Activated B cell treated with CpG ODN at 0.5 μM for 24 hours (primary cell): ENCODE data around the gene FCGBP. TPM values are rescaled to one million over a fixed set of nuclear protein-coding genes. Genes with fewer than 3 reads are reported as not detected.
"Not testable (repeated sequence)": the region's sequence is repeated elsewhere in the genome, so short reads cannot be mapped to it uniquely, and the experiment has no call there.

Source experiments
- ATAC-seq: fragments of 200-7000 bp; cut with Tn5 transposase; one replicate; pipeline ENCODE4 v1.10.0; 2021; ENCODE audit warnings: low read depth, mild to moderate bottlenecking, moderate library complexity
- CTCF ChIA-PET: fragments of 350-600 bp; sonication (Branson Sonifier 250); formaldehyde crosslinking; loops from one replicate; lab custom pipeline; 2021; ENCODE audit warnings: antibody characterized with exemption; lab: Charles Lee
- POLR2A ChIA-PET: fragments of 350-600 bp; sonication (Branson Sonifier 250); formaldehyde crosslinking; loops from one replicate; lab custom pipeline; 2021; ENCODE audit warnings: antibody characterized with exemption; lab: Charles Lee
- DNase-seq: peaks from one replicate; pipeline ENCODE4 v3.0.0; 2022
- H3K27ac Mint-ChIP-seq: one replicate; pipeline ENCODE4 v1.8.0; 2020; ENCODE audit warnings: mixed read lengths
- H3K27me3 Mint-ChIP-seq: one replicate; pipeline ENCODE4 v1.8.0; 2021; ENCODE audit warnings: mixed read lengths
- H3K36me3 Mint-ChIP-seq: one replicate; pipeline ENCODE4 v1.8.0; 2021; ENCODE audit warnings: low read depth, mixed read lengths
- H3K4me1 Mint-ChIP-seq: one replicate; pipeline ENCODE4 v1.8.0; 2021; ENCODE audit warnings: mixed read lengths
- H3K4me3 Mint-ChIP-seq: one replicate; pipeline ENCODE4 v1.8.0; 2020; ENCODE audit warnings: mild to moderate bottlenecking, mixed read lengths
- H3K9me3 Mint-ChIP-seq: one replicate; pipeline ENCODE4 v1.8.0; 2020; ENCODE audit warnings: mixed read lengths
- intact Hi-C: fragments of 100-400 bp; cut with micrococcal nuclease; formaldehyde crosslinking; loops from one replicate; pipeline ENCODE4 v1.15.1; 2024
- total RNA-seq: library from RNA; stranded (reverse); gene quantifications from 2 replicates; pipeline ENCODE4 v1.2.3, GENCODE V29; 2022

The FCGBP gene
- total RNA-seq, 1 donor from 2014 or later: 6.1 TPM

GRCh38 chr19:39898858-39899257 is 35.6 kb downstream of the FCGBP start:
- H3K9me3 Mint-ChIP-seq, H3K4me1 Mint-ChIP-seq, H3K27ac Mint-ChIP-seq, H3K36me3 Mint-ChIP-seq, H3K4me3 Mint-ChIP-seq, intact Hi-C loops, ATAC-seq, H3K27me3 Mint-ChIP-seq, DNase-seq, CTCF ChIA-PET, POLR2A ChIA-PET: not testable (repeated sequence)

DNA sequence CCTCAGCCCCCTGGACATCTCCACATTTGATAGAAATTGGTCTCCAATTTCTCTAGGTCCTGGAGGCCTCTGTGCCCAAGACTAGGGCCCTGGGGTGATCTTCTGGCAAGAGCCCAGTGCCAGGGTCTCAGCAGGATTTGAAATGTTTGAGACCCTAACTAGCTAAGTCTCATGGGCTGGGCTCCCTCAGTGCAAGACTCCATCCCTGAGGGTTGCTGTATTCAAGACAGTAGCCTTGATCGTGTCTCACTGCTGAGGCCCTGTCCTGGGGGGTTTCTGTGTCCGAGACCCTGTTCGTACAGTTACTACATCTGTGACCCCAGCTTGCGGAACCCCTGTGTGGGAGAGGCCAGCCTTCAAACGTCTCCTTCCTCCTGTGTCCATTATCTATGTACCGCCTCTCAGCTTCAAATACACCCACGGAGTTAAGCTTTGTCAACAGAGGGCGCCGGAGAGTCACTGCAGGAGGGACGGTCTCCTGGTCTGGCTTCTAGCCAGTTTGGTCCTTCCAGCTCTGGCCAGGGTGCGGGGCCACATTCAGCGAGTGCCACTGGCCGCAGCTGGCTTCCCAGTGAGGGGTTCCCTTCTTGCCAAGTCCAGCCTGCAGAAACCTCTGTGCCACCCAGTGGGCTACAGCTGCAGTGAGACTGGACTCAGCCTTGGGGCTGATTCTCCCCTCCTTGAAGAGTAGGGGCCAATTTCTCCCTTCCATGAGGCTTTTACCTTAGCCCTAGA is 36.8 kb downstream of the FCGBP start:
- intact Hi-C loops, H3K9me3 Mint-ChIP-seq, H3K27me3 Mint-ChIP-seq, H3K4me3 Mint-ChIP-seq, H3K36me3 Mint-ChIP-seq, H3K4me1 Mint-ChIP-seq, H3K27ac Mint-ChIP-seq: not testable (repeated sequence)
- CTCF ChIA-PET: interaction anchor here (0.8 kb wide), 1 partner anchor 73 kb away, joined by 8 read pairs; the partner anchor contains the start of gene PSMC4
- ATAC-seq (peak; percentile 87), DNase-seq (peak; percentile 35)
- POLR2A ChIA-PET: interaction anchor here (0.8 kb wide), 1 partner anchor 73 kb away, joined by 3 read pairs; the partner anchor contains the start of gene PSMC4

DNA sequence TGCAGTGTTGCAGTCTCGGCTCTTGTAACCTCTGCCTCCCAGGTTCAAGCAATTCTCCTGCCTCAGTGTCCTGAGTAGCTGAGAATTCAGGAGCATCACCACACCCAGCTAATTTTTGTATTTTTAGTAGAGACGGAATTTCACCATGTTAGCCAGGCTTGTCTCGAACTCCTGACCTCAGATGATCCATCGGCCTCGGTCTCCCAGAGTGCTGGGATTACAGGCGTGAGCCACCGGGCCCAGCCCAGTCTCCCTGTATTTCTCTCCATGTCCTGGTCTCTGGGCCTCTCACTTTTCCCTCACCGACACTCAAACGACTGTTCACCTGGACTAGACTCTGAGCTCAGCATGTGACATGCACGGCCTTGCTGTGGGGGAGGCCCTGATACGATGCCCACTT is 39.3 kb downstream of the FCGBP start:
- DNase-seq, H3K4me1 Mint-ChIP-seq, H3K27ac Mint-ChIP-seq, H3K4me3 Mint-ChIP-seq, H3K9me3 Mint-ChIP-seq, POLR2A ChIA-PET, H3K36me3 Mint-ChIP-seq, ATAC-seq, H3K27me3 Mint-ChIP-seq, intact Hi-C loops: not testable (repeated sequence)
- CTCF ChIA-PET: interaction anchor here (1.6 kb wide), 1 partner anchor 75 kb away, joined by 6 read pairs; the partner anchor contains the start of gene PSMC4

DNA sequence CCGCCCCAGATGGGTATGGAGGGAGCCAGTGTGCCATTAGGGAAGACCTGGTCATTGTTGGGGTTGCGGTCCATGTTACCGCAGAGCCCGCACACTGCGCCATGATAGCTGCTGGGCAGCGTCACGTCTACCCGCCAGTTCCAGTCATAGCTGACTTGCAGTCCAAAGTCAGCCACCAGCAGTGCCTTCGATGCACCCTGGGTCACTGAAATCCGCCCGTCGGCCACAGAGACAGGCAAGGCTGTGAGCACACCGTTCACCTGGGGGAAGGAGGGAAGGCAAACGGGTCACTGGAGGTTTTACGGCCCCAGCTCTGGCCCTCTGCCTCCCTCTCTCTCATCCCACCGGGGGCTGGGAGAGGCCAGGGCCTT is 40.2 kb downstream of the FCGBP start:
- H3K4me1 Mint-ChIP-seq, H3K27me3 Mint-ChIP-seq, DNase-seq, H3K4me3 Mint-ChIP-seq, H3K36me3 Mint-ChIP-seq, H3K9me3 Mint-ChIP-seq, H3K27ac Mint-ChIP-seq, POLR2A ChIA-PET, ATAC-seq: not testable (repeated sequence)
- CTCF ChIA-PET: interaction anchor here (1.6 kb wide), 1 partner anchor 76 kb away, joined by 6 read pairs; the partner anchor contains the start of gene PSMC4
- intact Hi-C loops: loop anchor here (5.0 kb wide), 1 partner anchor 78 kb away; the partner anchor contains the start of gene PSMC4

- POLR2A ChIA-PET, DNase-seq, H3K4me1 Mint-ChIP-seq, H3K9me3 Mint-ChIP-seq, ATAC-seq, H3K36me3 Mint-ChIP-seq, H3K27ac Mint-ChIP-seq, H3K27me3 Mint-ChIP-seq, H3K4me3 Mint-ChIP-seq: not testable (repeated sequence)
- CTCF ChIA-PET: interaction anchor here (0.9 kb wide), 1 partner anchor 77 kb away, joined by 4 read pairs; the partner anchor contains the start of gene PSMC4
- intact Hi-C loops: loop anchor here (5.0 kb wide), 1 partner anchor 79 kb away; the partner anchor contains the start of gene PSMC4
These were observed 40.8 kb downstream of the FCGBP start for GRCh38 chr19:39893366-39894235.

- CTCF ChIA-PET, H3K27me3 Mint-ChIP-seq, DNase-seq, H3K36me3 Mint-ChIP-seq, H3K4me3 Mint-ChIP-seq, H3K4me1 Mint-ChIP-seq, POLR2A ChIA-PET, H3K9me3 Mint-ChIP-seq, H3K27ac Mint-ChIP-seq, ATAC-seq: not testable (repeated sequence)
- intact Hi-C loops: loop anchor here (5.0 kb wide), 1 partner anchor 80 kb away; the partner anchor contains the start of gene PSMC4
These were observed 41.9 kb downstream of the FCGBP start for GRCh38 chr19:39892506-39892902.

DNA sequence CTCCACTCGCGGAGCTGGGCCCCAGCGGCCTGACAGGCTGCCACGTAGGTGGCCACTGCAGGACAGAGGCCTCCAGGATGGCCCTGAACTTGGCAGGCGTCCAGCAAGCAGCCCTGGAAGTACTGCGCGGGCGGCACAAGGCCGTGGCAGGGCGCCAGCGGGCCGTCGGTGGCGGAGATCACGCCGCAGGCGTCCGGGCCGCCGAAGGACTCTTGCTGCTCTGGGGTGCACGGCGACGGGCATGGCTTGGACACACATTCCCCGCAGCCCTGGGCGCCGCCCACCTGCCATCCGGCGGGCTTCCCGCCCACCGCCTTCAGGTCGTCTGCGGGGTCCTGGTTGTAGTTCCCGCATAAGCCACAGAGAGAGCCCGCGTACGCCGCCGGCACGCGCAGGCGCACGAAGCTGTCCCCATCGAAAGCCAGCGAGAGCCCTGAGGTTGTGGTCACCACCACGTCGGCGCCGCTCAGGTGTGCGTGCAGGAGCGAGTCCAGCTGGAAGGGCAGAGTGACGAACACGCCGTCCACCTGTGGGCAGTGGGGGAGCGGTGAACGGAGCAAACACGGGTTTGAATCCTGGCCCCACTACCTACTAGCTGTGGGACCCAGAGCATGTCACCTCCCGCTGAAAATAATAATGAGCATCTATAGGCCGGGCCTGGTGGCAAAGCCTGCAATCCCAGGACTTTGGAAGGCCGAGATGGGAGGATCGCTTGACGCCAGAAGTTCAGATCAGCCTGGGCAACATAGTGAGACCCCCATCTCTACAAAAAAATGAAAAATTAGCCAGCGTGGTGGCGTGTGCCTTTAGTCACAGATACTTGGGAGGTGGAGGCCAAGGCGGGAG is 42.6 kb downstream of the FCGBP start:
- POLR2A ChIA-PET: interaction anchor here (0.7 to 1.1 kb wide), 3 partner anchors 41 to 1661 kb away, joined by 3 to 5 read pairs (median 4); partner anchors contain the start of gene PSMC4
- H3K27ac Mint-ChIP-seq, DNase-seq, H3K27me3 Mint-ChIP-seq, H3K4me1 Mint-ChIP-seq, ATAC-seq, CTCF ChIA-PET, H3K36me3 Mint-ChIP-seq, H3K9me3 Mint-ChIP-seq, H3K4me3 Mint-ChIP-seq: not testable (repeated sequence)
- intact Hi-C loops: loop anchor here (5.0 kb wide), 1 partner anchor 80 kb away; the partner anchor contains the start of gene PSMC4
